Stomach smooth muscle (tissue), 2 donors: ENCODE data around the gene HLA-DPB1.
"Not testable (repeated sequence)": the region's sequence is repeated elsewhere in the genome, so short reads cannot be mapped to it uniquely, and the experiment has no call there.

Experiments
- H3K27ac ChIP-seq: one replicate; pipeline ENCODE4 v1.7.0; 2013; ENCODE audit warnings: mild to moderate bottlenecking, low read length, inconsistent platforms
- H3K27me3 ChIP-seq, 2 donors: one replicate each; pipeline ENCODE4 v1.7.0; 2013; ENCODE audit warnings: low read length in 2 of 2; ENCODE audit not compliant: insufficient read depth in 2 of 2, control insufficient read depth in 1 of 2
- H3K36me3 ChIP-seq, 2 donors: one replicate each; pipeline ENCODE4 v1.7.0; 2013; ENCODE audit warnings: low read length in 2 of 2; ENCODE audit not compliant: control insufficient read depth in 2 of 2, insufficient read depth in 2 of 2
- H3K4me1 ChIP-seq: one replicate; pipeline ENCODE4 v1.7.0; 2013; ENCODE audit warnings: low read length; ENCODE audit not compliant: control insufficient read depth, insufficient read depth
- H3K4me3 ChIP-seq, 2 donors: one replicate each; pipeline ENCODE4 v1.7.0; 2013; ENCODE audit warnings: low read length in 2 of 2
- H3K9ac ChIP-seq, 2 donors: one replicate each; pipeline ENCODE4 v1.7.0; 2013; ENCODE audit warnings: low read length in 2 of 2, mild to moderate bottlenecking in 1 of 2
- H3K9me3 ChIP-seq, 2 donors: one replicate each; pipeline ENCODE4 v1.7.0; 2013; ENCODE audit warnings: low read length in 2 of 2; ENCODE audit not compliant: control insufficient read depth in 2 of 2
- donor health status: healthy.
- donor health status: Pancreatic carcinoma.

HLA-DPB1 gene

GRCh38 chr6:33081098-33081824 lies 5.5 kb downstream of the HLA-DPB1 start:
- Histone ChIP-seq H3K27ac (peak overlapping the region; percentile 58), H3K4me3 (peak overlapping the region; percentile 50 to 71), H3K9ac (peak overlapping the region; percentile 58 to 60)

GRCh38 chr6:33082702-33083101 lies 6.9 kb downstream of the HLA-DPB1 start:
- no peak overlapping the region for H3K9ac ChIP-seq
- no peak overlapping the region for H3K27ac ChIP-seq
- H3K36me3 ChIP-seq: peaks cover 5% of the 10 kb centered on the region in 2 donors
- H3K4me3 ChIP-seq: no peak overlapping the region
- H3K27me3 ChIP-seq: no peaks in the 10 kb centered on the region
- H3K4me1 ChIP-seq: peaks cover 11% of the 10 kb centered on the region
- H3K9me3 ChIP-seq: no peaks in the 10 kb centered on the region

More at GRCh38 chr6:33081098-33081824, 5.5 kb downstream of the HLA-DPB1 start:
- Histone ChIP-seq H3K36me3 (peaks cover 5% of the 10 kb centered on the region in 2 donors), H3K27me3 (peaks cover 0 to 3% of the 10 kb centered on the region in 2 donors), H3K9me3 (no peaks in the 10 kb centered on the region), H3K4me1 (peaks cover 11% of the 10 kb centered on the region)

GRCh38 chr6:33085627-33086026 lies 9.8 kb downstream of the HLA-DPB1 start:
- H3K9me3 ChIP-seq: no peaks in the 10 kb centered on the region
- H3K9ac ChIP-seq: no peak overlapping the region
- H3K27ac ChIP-seq: no peak overlapping the region
- H3K4me1 ChIP-seq: peaks cover 11% of the 10 kb centered on the region
- peaks cover 5% of the 10 kb centered on the region in 2 donors for H3K36me3 ChIP-seq
- H3K27me3 ChIP-seq: no peaks in the 10 kb centered on the region
- no peak overlapping the region for H3K4me3 ChIP-seq

- peaks cover 6 to 8% of the 10 kb centered on the region in 2 donors for H3K27me3 ChIP-seq
- H3K27ac ChIP-seq: no peak overlapping the region
- no peak overlapping the region for H3K4me3 ChIP-seq
- no peaks in the 10 kb centered on the region for H3K9me3 ChIP-seq
- H3K36me3 ChIP-seq: peaks cover 5% of the 10 kb centered on the region in 2 donors
- H3K9ac ChIP-seq: no peak overlapping the region
- no peaks in the 10 kb centered on the region for H3K4me1 ChIP-seq
Measured at GRCh38 chr6:33088258-33088930, 12.6 kb downstream of the HLA-DPB1 start.

GRCh38 chr6:33088931-33089620 lies 13.3 kb downstream of the HLA-DPB1 start:
- H3K36me3 ChIP-seq: peaks cover 5% of the 10 kb centered on the region in 2 donors
- no peak overlapping the region for H3K4me3 ChIP-seq
- H3K9ac ChIP-seq: no peak overlapping the region
- H3K9me3 ChIP-seq: no peaks in the 10 kb centered on the region
- peaks cover 6 to 11% of the 10 kb centered on the region in 2 donors for H3K27me3 ChIP-seq
- H3K27ac ChIP-seq: no peak overlapping the region
- no peaks in the 10 kb centered on the region for H3K4me1 ChIP-seq

- Histone ChIP-seq H3K27ac (no peak overlapping the region), H3K36me3 (no peaks in the 10 kb centered on the region), H3K9ac (no peak overlapping the region), H3K4me1 (no peaks in the 10 kb centered on the region), H3K27me3 (peaks cover 6 to 18% of the 10 kb centered on the region in 2 donors), H3K4me3 (no peak overlapping the region), H3K9me3 (no peaks in the 10 kb centered on the region)
Measured at GRCh38 chr6:33091957-33092356, 16.2 kb downstream of the HLA-DPB1 start.

GRCh38 chr6:33092385-33092784 lies 16.6 kb downstream of the HLA-DPB1 start:
- H3K4me3 ChIP-seq: no peak overlapping the region
- H3K9me3 ChIP-seq: peaks cover 0 to 2% of the 10 kb centered on the region in 2 donors
- no peaks in the 10 kb centered on the region for H3K36me3 ChIP-seq
- H3K9ac ChIP-seq: no peak overlapping the region
- H3K4me1 ChIP-seq: no peaks in the 10 kb centered on the region
- no peak overlapping the region for H3K27ac ChIP-seq
- H3K27me3 ChIP-seq: peaks cover 6 to 20% of the 10 kb centered on the region in 2 donors

- Histone ChIP-seq H3K27me3 (peaks cover 6 to 20% of the 10 kb centered on the region in 2 donors), H3K27ac (no peak overlapping the region), H3K9me3 (peaks cover 0 to 3% of the 10 kb centered on the region in 2 donors), H3K9ac (no peak overlapping the region), H3K36me3 (no peaks in the 10 kb centered on the region), H3K4me1 (no peaks in the 10 kb centered on the region), H3K4me3 (no peak overlapping the region)
Measured at GRCh38 chr6:33093855-33094254, 18.1 kb downstream of the HLA-DPB1 start.

GRCh38 chr6:33095681-33096080 lies 19.9 kb downstream of the HLA-DPB1 start:
- no peaks in the 10 kb centered on the region for H3K4me1 ChIP-seq
- H3K9ac ChIP-seq: no peak overlapping the region
- H3K27ac ChIP-seq: no peak overlapping the region
- H3K27me3 ChIP-seq: peaks cover 6 to 20% of the 10 kb centered on the region in 2 donors
- H3K36me3 ChIP-seq: no peaks in the 10 kb centered on the region
- H3K4me3 ChIP-seq: no peak overlapping the region
- H3K9me3 ChIP-seq: peaks cover 1 to 3% of the 10 kb centered on the region in 2 donors

GRCh38 chr6:33101121-33101737 lies 25.4 kb downstream of the HLA-DPB1 start:
- not testable (repeated sequence) for H3K4me1 ChIP-seq, H3K4me3 ChIP-seq, H3K27ac ChIP-seq, H3K9ac ChIP-seq, H3K9me3 ChIP-seq, H3K36me3 ChIP-seq
- peaks cover 0 to 19% of the 10 kb centered on the region in 2 donors for H3K27me3 ChIP-seq
